GM12875 (cell line): ENCODE measurements around the gene PARP14.

Experiments
- H3K4me3 ChIP-seq: one replicate; pipeline ENCODE4 v1.5.1; 2011; ENCODE audit warnings: low read depth, low read length, control low read depth
- TF ChIP-seq, protein P1 (sequence below): IDR thresholded peaks from 2 replicates; pipeline ENCODE4 v1.5.1; 2011; ENCODE audit warnings: low read depth, mild to moderate bottlenecking, control low read depth, inconsistent platforms, low read length, moderate library complexity, borderline replicate concordance; ENCODE audit not compliant: insufficient read depth

The PARP14 gene

DNA sequence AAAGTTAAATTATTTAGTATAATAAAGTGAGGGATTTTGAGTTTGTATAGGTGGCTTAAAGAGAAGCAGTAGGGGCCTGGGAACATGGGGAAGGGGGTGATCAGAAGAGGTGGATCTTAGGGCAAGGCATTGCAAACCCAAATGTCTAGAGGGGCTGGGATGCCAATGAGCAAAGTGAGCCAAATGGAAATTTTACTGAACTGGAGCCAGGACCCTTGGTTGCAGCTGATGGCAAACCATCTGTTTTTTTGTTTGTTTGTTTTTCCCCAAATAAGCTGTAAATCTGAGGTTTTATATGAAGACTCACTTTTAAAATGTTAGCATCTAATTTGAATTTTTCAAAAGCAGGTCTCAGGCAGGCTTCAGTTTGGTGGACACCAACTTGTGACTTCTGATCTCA lies 14.8 kb upstream of the PARP14 start:
- no peak overlapping the region for H3K4me3 ChIP-seq
- TF ChIP-seq, protein P1, sequence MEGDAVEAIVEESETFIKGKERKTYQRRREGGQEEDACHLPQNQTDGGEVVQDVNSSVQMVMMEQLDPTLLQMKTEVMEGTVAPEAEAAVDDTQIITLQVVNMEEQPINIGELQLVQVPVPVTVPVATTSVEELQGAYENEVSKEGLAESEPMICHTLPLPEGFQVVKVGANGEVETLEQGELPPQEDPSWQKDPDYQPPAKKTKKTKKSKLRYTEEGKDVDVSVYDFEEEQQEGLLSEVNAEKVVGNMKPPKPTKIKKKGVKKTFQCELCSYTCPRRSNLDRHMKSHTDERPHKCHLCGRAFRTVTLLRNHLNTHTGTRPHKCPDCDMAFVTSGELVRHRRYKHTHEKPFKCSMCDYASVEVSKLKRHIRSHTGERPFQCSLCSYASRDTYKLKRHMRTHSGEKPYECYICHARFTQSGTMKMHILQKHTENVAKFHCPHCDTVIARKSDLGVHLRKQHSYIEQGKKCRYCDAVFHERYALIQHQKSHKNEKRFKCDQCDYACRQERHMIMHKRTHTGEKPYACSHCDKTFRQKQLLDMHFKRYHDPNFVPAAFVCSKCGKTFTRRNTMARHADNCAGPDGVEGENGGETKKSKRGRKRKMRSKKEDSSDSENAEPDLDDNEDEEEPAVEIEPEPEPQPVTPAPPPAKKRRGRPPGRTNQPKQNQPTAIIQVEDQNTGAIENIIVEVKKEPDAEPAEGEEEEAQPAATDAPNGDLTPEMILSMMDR, result no peak

DNA sequence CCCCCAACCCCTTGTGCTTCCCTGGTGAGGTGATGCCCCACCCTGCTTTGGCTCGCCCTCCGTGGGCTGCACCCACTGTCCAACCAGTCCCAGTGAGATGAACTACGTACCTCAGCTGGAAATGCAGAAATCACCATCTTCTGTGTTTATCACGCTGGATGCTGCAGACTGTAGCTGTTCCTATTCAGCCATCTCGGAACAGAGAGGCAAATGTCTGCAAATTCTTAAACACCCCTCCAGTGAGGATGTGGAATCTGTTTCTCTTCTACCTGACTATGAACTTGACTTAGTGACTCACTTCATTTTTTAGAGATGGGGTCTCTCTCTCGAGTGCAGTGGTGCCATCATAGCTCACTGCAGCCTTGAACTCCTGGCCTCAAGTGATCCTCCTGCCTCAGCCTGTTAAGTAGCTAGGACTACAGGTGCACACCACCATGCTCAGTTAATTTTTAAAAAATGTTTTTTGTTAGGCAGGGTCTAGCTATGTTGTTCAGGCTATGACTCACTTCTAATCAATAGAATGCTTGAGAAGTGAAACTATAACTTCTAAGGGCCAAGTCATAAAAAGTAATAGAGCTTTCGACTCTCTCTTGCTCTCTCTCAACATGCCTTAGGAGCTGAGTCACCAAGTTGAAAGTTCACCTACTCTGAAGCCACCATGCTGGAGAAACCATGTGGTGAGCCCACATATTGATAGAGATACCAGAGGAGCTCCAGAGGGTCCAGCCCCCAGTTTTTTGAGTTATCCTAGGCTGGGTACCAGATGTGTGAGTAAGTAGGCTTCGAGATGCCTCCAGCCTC lies 11.5 kb upstream of the PARP14 start:
- no peak overlapping the region for H3K4me3 ChIP-seq
- TF ChIP-seq, protein P1, result no peak

DNA sequence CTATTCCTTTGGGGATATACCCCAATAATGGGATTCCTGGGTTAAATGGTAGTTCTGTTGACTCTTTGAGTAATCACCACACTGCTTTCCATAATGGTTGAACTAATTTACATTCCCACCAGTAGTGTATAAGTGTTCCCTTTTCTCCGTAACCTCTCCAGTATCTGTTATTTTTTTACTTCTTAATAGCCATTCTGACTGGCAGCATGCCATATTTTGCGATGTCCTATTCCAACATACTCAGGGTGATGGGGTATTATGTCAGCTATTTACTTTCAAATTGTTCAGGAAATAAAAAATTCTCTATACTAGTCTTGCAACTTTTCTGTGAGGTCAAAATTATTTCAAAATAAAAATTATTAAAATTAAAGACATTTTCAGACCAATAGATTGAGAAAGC lies 9.1 kb upstream of the PARP14 start:
- TF ChIP-seq, protein P1, result no peak
- H3K4me3 ChIP-seq, result no peak overlapping the region

DNA sequence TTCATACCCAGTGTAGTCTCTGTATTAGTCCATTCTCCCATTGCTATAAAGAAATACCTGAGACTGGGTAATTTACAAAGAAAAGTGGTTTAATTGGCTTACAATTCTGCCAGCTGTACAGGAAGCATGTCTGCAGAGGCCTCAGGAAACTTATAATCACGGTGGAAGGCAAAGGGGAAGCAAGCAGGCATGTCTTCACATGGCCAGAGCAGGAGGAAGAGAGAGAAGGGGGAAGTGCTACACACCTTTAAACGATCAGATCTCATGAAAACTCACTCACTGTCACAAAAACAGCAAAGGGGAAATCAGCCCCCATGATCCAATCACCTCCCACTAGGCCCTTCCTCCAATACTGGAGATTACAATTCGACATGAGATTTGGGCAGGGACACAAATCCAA lies 6.3 kb upstream of the PARP14 start:
- TF ChIP-seq, protein P1, result no peak
- no peak overlapping the region for H3K4me3 ChIP-seq

DNA sequence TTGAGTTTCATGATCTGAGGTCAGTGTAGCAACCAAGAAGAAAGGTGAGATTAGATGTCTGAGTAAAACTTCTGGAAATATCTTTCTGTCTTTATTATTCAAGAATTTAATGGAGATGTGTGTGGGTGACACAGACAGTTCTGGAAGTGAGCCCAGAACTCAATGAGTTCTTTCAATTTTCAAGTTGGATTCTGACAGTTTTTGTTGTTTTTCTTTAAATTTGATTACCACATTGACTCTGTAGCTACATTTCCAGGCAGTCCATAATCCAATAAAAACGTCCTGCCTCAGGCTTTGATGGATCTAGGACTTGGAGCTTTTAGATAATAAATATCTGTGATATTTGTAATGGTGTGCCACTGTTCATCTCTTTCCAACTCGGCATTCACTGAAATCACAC lies 3.9 kb upstream of the PARP14 start:
- TF ChIP-seq, protein P1, result no peak
- H3K4me3 ChIP-seq, result no peak overlapping the region

DNA sequence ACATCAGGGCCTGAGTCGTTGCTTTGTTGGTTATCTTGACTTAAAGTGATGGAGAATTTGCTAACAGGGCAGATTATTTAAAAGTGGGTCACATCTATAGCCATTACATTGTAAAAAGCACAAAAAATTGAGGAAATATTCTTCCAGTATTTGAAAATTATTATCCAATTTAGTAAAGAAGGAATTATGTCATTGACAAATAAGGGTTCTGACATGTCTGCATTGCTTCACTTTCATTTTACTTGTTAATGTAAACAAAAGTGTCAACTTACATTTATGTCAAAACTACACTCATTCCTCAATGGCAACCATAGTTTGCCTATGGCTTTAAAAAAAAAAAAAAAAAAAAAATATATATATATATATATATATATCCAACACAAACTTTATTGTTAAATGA lies 3.4 kb upstream of the PARP14 start:
- no peak overlapping the region for H3K4me3 ChIP-seq
- TF ChIP-seq, protein P1, result no peak

DNA sequence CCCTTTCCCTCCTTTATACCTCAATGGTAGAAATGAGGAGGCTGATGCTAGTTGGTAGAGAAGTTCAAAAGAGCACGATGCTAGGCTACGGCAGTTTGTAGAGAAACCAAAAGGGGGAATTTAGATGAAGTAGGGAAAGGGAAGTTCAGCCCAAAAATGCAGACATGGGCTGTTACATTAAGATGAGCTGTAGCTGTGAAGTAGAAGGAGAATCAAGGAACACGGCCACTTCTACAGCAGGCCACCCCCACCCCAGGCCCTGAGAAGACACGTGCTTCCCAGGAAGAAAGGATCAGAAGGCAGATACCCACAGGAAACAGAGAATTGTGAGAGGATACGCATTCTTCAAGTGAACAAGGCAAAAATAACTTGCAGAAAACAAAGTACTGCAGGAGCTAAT lies 2.1 kb upstream of the PARP14 start:
- TF ChIP-seq, protein P1, result no peak
- H3K4me3 ChIP-seq, result no peak overlapping the region
